GM12873 (cell line): Measurements from ENCODE around the gene CACNB1.

Source experiments
- CTCF ChIP-seq: IDR thresholded peaks from 2 replicates; pipeline ENCODE4 v1.5.1; 2012; ENCODE audit warnings: low read depth, mild to moderate bottlenecking, moderate library complexity, low read length, control low read depth; ENCODE audit not compliant: insufficient read depth; ENCODE audit errors: missing control alignments

CACNB1 gene

GRCh38 chr17:39217734-39218369, 20.4 kb upstream of the CACNB1 start:
- no peak for TF ChIP-seq CTCF

GRCh38 chr17:39213852-39214251, 16.4 kb upstream of the CACNB1 start:
- TF ChIP-seq CTCF = no peak

- TF ChIP-seq CTCF = no peak
These were observed 15.5 kb upstream of the CACNB1 start for GRCh38 chr17:39212841-39213480.

GRCh38 chr17:39212195-39212810, 14.8 kb upstream of the CACNB1 start:
- no peak for TF ChIP-seq CTCF

- no peak for TF ChIP-seq CTCF
These were observed 12.6 kb upstream of the CACNB1 start for GRCh38 chr17:39210093-39210434.

- no peak for TF ChIP-seq CTCF
These were observed 12.0 kb upstream of the CACNB1 start for GRCh38 chr17:39209317-39210092.

- TF ChIP-seq CTCF = no peak
These were observed 11.4 kb upstream of the CACNB1 start for GRCh38 chr17:39208893-39209292.
